NCI-H2107 treated with DMSO at 0.1 percent for 48 hours (cell line): ENCODE measurements around the gene RHOJ.
"Not testable (repeated sequence)": the region's sequence is repeated elsewhere in the genome, so short reads cannot be mapped to it uniquely, and the experiment has no call there.

ENCODE experiments used
- DNase-seq: peaks from one replicate; lab custom pipeline; 2025; ENCODE audit not compliant: unreplicated experiment; lab: John Stamatoyannopoulos, UW

The RHOJ gene

GRCh38 chr14:63296060-63296563 is 91.9 kb downstream of the RHOJ start:
- no peak for DNase-seq

GRCh38 chr14:63297372-63298063 is 93.3 kb downstream of the RHOJ start:
- no peak for DNase-seq

- DNase-seq: no peak
Measured at GRCh38 chr14:63299351-63300110, 95.3 kb downstream of the RHOJ start.

- no peak for DNase-seq
Measured at GRCh38 chr14:63300854-63301253, 96.6 kb downstream of the RHOJ start.

GRCh38 chr14:63301891-63302534 is 97.8 kb downstream of the RHOJ start:
- no peak for DNase-seq

GRCh38 chr14:63304429-63304828 is 100.2 kb downstream of the RHOJ start:
- not testable (repeated sequence) for DNase-seq

GRCh38 chr14:63308723-63309317 is 104.6 kb downstream of the RHOJ start:
- peak; percentile 44 for DNase-seq

- no peak for DNase-seq
Measured at GRCh38 chr14:63318835-63319234, 114.6 kb downstream of the RHOJ start, which contains the start of gene GPHB5. Gene GPHB5, minus strand, starts transcription at chr14:63318935. Its CDS starts 1,086 bp downstream, at chr14:63317849.

GRCh38 chr14:63322472-63322871 is 118.2 kb downstream of the RHOJ start:
- DNase-seq: no peak

- DNase-seq: no peak
Measured at GRCh38 chr14:63322897-63323573, 118.8 kb downstream of the RHOJ start.

- no peak for DNase-seq
Measured at GRCh38 chr14:63326840-63327239, 122.6 kb downstream of the RHOJ start.

- no peak for DNase-seq
Measured at GRCh38 chr14:63328787-63329737, 124.8 kb downstream of the RHOJ start.

GRCh38 chr14:63342371-63342770 is 138.1 kb downstream of the RHOJ start:
- DNase-seq: peak; percentile 84
